Osteoblast (primary cell): ENCODE data around the gene VRK1. TPM values are rescaled to one million over a fixed set of nuclear protein-coding genes. Genes with fewer than 3 reads are reported as not detected.

Source experiments
- DNase-seq: peaks from one replicate; pipeline ENCODE4 v3.0.0; 2011; ENCODE audit warnings: low spot score, mixed read lengths; ENCODE audit not compliant: insufficient read length; ENCODE audit errors: missing footprints
- H2AFZ ChIP-seq: 2 replicates; pipeline ENCODE4 v1.6.0; 2011; ENCODE audit warnings: mild to moderate bottlenecking, low read length
- H3K27ac ChIP-seq: 2 replicates; pipeline ENCODE4 v1.5.1; 2011; ENCODE audit warnings: mild to moderate bottlenecking, low read depth, low read length, moderate library complexity
- H3K27me3 ChIP-seq: 2 replicates; pipeline ENCODE4 v1.6.0; 2012; ENCODE audit warnings: mild to moderate bottlenecking, control low read depth, inconsistent platforms, low read length, moderate library complexity; ENCODE audit not compliant: insufficient read depth
- H3K36me3 ChIP-seq: 2 replicates; pipeline ENCODE4 v1.5.1; 2011; ENCODE audit warnings: mild to moderate bottlenecking, low read length, control low read depth, moderate library complexity; ENCODE audit not compliant: insufficient read depth
- H3K4me1 ChIP-seq: 2 replicates; pipeline ENCODE4 v1.5.1; 2011; ENCODE audit warnings: mild to moderate bottlenecking, low read length, control low read depth, moderate library complexity; ENCODE audit not compliant: insufficient read depth
- H3K4me2 ChIP-seq: 2 replicates; pipeline ENCODE4 v1.6.0; 2011; ENCODE audit warnings: mild to moderate bottlenecking, low read length; ENCODE audit not compliant: insufficient read depth
- H3K4me3 ChIP-seq: fragments of 200-600 bp; sonication (generic); 3 replicates; pipeline ENCODE4 v1.5.1; 2012; ENCODE audit warnings: mild to moderate bottlenecking, low read length, inconsistent platforms; ENCODE audit not compliant: insufficient read depth
- H3K79me2 ChIP-seq: 2 replicates; pipeline ENCODE4 v1.6.0; 2012; ENCODE audit warnings: mild to moderate bottlenecking, low read length, control low read depth, inconsistent platforms; ENCODE audit not compliant: insufficient read depth
- H3K9me3 ChIP-seq: 2 replicates; pipeline ENCODE4 v1.5.1; 2011; ENCODE audit warnings: low read depth, low read length, control low read depth
- H4K20me1 ChIP-seq: 2 replicates; pipeline ENCODE4 v1.6.0; 2012; ENCODE audit warnings: mild to moderate bottlenecking, low read length, control low read depth; ENCODE audit not compliant: insufficient read depth
- total RNA-seq: library from RNA; depleted of rRNA; stranded (reverse); fragments of >200 nt; gene quantifications from 2 replicates; pipeline ENCODE4 v1.2.3, GENCODE V29; 2012
- TF ChIP-seq, protein P1 (sequence below): IDR thresholded peaks from 2 replicates; pipeline ENCODE4 v1.5.1; 2011; ENCODE audit warnings: mild to moderate bottlenecking, low read depth, low read length, moderate library complexity; ENCODE audit errors: extremely low read depth

VRK1 gene
- total RNA-seq, 1 donor: 24.2 TPM

- Histone ChIP-seq H3K4me3 (no peak overlapping the region), H3K4me2 (no peak overlapping the region), H3K36me3 (no peaks in the 10 kb centered on the region), H3K27me3 (no peaks in the 10 kb centered on the region), H3K4me1 (no peaks in the 10 kb centered on the region), H3K79me2 (no peaks in the 10 kb centered on the region), H4K20me1 (no peaks in the 10 kb centered on the region), H3K9me3 (no peaks in the 10 kb centered on the region), H2AFZ (no peak overlapping the region), H3K27ac (no peak overlapping the region)
- TF ChIP-seq, protein P1, sequence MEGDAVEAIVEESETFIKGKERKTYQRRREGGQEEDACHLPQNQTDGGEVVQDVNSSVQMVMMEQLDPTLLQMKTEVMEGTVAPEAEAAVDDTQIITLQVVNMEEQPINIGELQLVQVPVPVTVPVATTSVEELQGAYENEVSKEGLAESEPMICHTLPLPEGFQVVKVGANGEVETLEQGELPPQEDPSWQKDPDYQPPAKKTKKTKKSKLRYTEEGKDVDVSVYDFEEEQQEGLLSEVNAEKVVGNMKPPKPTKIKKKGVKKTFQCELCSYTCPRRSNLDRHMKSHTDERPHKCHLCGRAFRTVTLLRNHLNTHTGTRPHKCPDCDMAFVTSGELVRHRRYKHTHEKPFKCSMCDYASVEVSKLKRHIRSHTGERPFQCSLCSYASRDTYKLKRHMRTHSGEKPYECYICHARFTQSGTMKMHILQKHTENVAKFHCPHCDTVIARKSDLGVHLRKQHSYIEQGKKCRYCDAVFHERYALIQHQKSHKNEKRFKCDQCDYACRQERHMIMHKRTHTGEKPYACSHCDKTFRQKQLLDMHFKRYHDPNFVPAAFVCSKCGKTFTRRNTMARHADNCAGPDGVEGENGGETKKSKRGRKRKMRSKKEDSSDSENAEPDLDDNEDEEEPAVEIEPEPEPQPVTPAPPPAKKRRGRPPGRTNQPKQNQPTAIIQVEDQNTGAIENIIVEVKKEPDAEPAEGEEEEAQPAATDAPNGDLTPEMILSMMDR: no peak
- no peak for DNase-seq
Measured at GRCh38 chr14:96922986-96923385, 125.8 kb downstream of the VRK1 start.

DNA sequence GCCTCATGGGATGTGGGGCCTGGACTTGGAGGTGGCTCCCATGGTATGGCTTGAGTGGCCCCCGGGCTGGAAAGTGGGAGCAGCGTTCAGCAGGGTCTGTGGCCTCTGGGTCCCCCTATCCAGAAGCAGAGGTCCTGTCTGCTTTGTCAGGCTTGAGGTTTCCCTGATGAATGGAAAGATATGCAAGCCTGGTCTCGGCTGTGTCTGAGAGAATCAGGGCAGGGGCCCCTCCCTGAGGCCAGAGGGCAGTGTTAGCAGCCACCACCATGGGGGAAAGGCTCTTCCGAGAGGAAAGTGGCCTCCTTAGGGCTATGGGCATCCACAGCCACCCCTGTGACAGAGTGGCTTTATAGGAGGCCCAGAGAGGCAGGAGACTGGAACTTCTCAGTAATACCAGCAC is 128.2 kb downstream of the VRK1 start:
- Histone ChIP-seq H3K9me3 (no peaks in the 10 kb centered on the region), H3K4me1 (no peaks in the 10 kb centered on the region), H3K27me3 (no peaks in the 10 kb centered on the region), H4K20me1 (no peaks in the 10 kb centered on the region), H3K4me2 (no peak overlapping the region), H3K4me3 (no peak overlapping the region), H3K27ac (no peak overlapping the region), H3K79me2 (no peaks in the 10 kb centered on the region), H2AFZ (no peak overlapping the region), H3K36me3 (no peaks in the 10 kb centered on the region)
- TF ChIP-seq, protein P1: no peak
- no peak for DNase-seq

DNA sequence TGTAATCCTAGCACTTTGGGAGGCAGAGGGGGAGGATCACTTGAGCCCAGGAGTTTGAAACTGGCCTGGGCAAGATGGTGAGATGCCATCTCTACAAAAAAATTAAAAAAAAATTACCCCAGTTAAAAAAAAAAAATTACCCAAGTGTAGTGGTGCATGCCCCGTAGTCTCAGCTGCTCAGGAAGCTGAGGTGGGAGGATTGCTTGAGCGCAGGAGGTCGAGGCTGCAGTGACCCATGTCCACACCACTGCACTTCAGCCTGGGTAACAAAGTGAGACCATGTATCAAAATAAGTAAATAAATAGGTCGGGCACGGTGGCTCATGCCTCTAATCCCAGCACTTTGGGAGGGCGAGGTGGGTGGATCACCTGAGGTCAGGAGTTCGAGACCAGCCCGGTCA is 128.8 kb downstream of the VRK1 start:
- Histone ChIP-seq H3K79me2 (no peaks in the 10 kb centered on the region), H3K27me3 (no peaks in the 10 kb centered on the region), H2AFZ (no peak overlapping the region), H3K4me1 (no peaks in the 10 kb centered on the region), H3K9me3 (no peaks in the 10 kb centered on the region), H3K27ac (no peak overlapping the region), H3K4me3 (no peak overlapping the region), H3K4me2 (no peak overlapping the region), H4K20me1 (no peaks in the 10 kb centered on the region), H3K36me3 (no peaks in the 10 kb centered on the region)
- TF ChIP-seq, protein P1: no peak
- no peak for DNase-seq

DNA sequence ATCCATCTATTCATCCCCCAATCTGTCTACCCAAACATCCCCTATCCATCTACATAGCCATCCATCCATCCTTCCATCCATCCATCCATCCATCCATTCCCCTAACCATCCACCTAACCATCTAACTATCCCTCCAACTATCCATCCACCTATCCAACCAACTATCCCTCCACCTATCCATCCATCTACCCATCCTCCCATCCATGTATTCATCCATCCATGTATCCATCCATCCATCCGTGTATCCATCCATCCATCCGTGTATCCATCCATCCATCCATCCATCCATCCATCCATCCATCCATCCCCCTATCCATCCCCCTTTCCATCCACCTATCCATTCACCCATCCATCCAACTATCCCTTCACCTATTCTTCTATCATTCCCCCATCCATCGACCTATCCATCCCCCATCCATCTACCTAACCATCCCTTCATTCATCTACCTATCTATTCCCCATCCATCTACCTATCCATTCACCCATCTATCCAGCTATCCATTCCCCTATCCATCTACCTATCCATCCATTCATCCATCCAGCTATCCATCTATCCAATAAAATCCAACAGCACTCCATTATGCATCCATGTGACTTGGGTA is 131.7 kb downstream of the VRK1 start:
- TF ChIP-seq, protein P1: no peak
- no peaks in the 10 kb centered on the region for H4K20me1 ChIP-seq
- no peaks in the 10 kb centered on the region for H3K36me3 ChIP-seq
- no peak overlapping the region for H2AFZ ChIP-seq
- H3K9me3 ChIP-seq: no peaks in the 10 kb centered on the region
- H3K27ac ChIP-seq: no peak overlapping the region
- no peaks in the 10 kb centered on the region for H3K79me2 ChIP-seq
- no peak overlapping the region for H3K4me2 ChIP-seq
- H3K27me3 ChIP-seq: no peaks in the 10 kb centered on the region
- no peak overlapping the region for H3K4me3 ChIP-seq
- DNase-seq: no peak
- H3K4me1 ChIP-seq: no peaks in the 10 kb centered on the region
